NB4 (cell line): ENCODE results near the gene BMP7.
"Not testable (repeated sequence)": the region's sequence is repeated elsewhere in the genome, so short reads cannot be mapped to it uniquely, and the experiment has no call there.

Experiments used
- DNase-seq: peaks from one replicate; pipeline ENCODE4 v3.0.0; 2010; ENCODE audit warnings: low read depth
- H3K4me3 ChIP-seq: one replicate; pipeline ENCODE4 v1.5.1; 2011; ENCODE audit warnings: mild to moderate bottlenecking, low read depth, low read length, moderate library complexity
- CTCF ChIP-seq: IDR thresholded peaks from one replicate; pipeline ENCODE4 v1.5.1; 2012; ENCODE audit warnings: low read depth, low read length
- MAX ChIP-seq: IDR thresholded peaks from 2 replicates; pipeline ENCODE4 v1.6.1; 2011; ENCODE audit warnings: low read depth, low read length
- MYC ChIP-seq: IDR thresholded peaks from 2 replicates; pipeline ENCODE4 v1.6.1; 2011; ENCODE audit warnings: low read depth, low read length
- POLR2A ChIP-seq: IDR thresholded peaks from 2 replicates; pipeline ENCODE4 v1.6.1; 2011; ENCODE audit warnings: mild to moderate bottlenecking; ENCODE audit not compliant: insufficient read length; ENCODE audit errors: extremely low read depth

BMP7 gene

GRCh38 chr20:57265997-57266290 lies 497 bp downstream of the BMP7 start:
- DNase-seq = no peak
- TF ChIP-seq MYC = no peak
- TF ChIP-seq MAX = no peak
- no peak overlapping the region for H3K4me3 ChIP-seq

GRCh38 chr20:57265336-57265996 lies 975 bp downstream of the BMP7 start:
- TF ChIP-seq MYC = no peak
- no peak for TF ChIP-seq CTCF
- TF ChIP-seq POLR2A = no peak
- no peak for TF ChIP-seq MAX
- DNase-seq = no peak
- no peak overlapping the region for H3K4me3 ChIP-seq

GRCh38 chr20:57264908-57265335 lies 1.5 kb downstream of the BMP7 start:
- H3K4me3 ChIP-seq, DNase-seq: not testable (repeated sequence)

GRCh38 chr20:57263801-57264792 lies 2.3 kb downstream of the BMP7 start:
- TF ChIP-seq MAX (no peak), POLR2A (no peak), MYC (no peak), CTCF (no peak)
- H3K4me3 ChIP-seq = no peak overlapping the region
- DNase-seq = no peak

- no peak for DNase-seq
- no peak for TF ChIP-seq POLR2A
- no peak for TF ChIP-seq CTCF
- no peak for TF ChIP-seq MAX
- TF ChIP-seq MYC = no peak
- no peak overlapping the region for H3K4me3 ChIP-seq
Observed at GRCh38 chr20:57262784-57263609, 3.4 kb downstream of the BMP7 start.

GRCh38 chr20:57262301-57262700 lies 4.1 kb downstream of the BMP7 start:
- no peak overlapping the region for H3K4me3 ChIP-seq
- no peak for TF ChIP-seq CTCF
- no peak for TF ChIP-seq POLR2A
- no peak for TF ChIP-seq MAX
- no peak for TF ChIP-seq MYC
- DNase-seq = no peak
